Body of pancreas (tissue), 4 donors: ENCODE data around the gene SMIM12.

Source experiments
- POLR2A ChIP-seq, 3 donors: fragments of 450-650 bp; IDR thresholded peaks; one replicate each; pipeline ENCODE4 v1.6.1; 2016; ENCODE audit warnings: antibody characterized with exemption in 3 of 3, mild to moderate bottlenecking in 2 of 3
- TF ChIP-seq, protein P1 (sequence below), 7 experiments: fragments of 450-650 bp in 4 of 7; fragments of 200-600 bp in 3 of 7; sonication (generic) in 3 of 7; IDR thresholded peaks; one replicate each; pipeline ENCODE4 v1.5.1; 2016 to 2019; ENCODE audit warnings: antibody characterized with exemption in 7 of 7

DNA sequence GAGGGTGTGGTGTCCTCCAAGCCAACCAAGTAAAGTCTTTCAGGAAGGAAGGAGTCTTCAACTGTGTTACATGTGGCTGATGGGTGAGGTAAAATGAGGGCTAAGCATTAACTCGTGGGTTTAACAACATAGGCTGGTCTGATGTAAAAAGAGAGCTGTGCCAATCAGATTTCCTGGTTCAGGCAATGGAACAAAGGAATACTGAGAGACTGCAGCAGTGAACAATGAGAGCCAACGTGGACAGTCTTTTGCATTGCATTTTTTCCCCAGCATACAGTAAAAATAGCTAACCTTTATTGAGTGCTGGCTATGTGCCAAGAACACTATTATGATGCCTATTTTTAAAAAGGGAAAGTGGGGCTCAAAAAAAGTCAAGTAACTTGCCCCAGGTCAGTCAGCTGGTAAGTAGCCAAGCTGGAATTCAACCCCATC, 38.8 kb upstream of the SMIM12 start:
- TF ChIP-seq, protein P1, sequence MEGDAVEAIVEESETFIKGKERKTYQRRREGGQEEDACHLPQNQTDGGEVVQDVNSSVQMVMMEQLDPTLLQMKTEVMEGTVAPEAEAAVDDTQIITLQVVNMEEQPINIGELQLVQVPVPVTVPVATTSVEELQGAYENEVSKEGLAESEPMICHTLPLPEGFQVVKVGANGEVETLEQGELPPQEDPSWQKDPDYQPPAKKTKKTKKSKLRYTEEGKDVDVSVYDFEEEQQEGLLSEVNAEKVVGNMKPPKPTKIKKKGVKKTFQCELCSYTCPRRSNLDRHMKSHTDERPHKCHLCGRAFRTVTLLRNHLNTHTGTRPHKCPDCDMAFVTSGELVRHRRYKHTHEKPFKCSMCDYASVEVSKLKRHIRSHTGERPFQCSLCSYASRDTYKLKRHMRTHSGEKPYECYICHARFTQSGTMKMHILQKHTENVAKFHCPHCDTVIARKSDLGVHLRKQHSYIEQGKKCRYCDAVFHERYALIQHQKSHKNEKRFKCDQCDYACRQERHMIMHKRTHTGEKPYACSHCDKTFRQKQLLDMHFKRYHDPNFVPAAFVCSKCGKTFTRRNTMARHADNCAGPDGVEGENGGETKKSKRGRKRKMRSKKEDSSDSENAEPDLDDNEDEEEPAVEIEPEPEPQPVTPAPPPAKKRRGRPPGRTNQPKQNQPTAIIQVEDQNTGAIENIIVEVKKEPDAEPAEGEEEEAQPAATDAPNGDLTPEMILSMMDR (IDR thresholded peaks at IDR 0.05): no peak
- no peak for TF ChIP-seq POLR2A (IDR thresholded peaks at IDR 0.05)
